GM18861 (cell line): ENCODE results near the gene DLGAP5.

Experiments used
- ATAC-seq: cut with Tn5 transposase; IDR thresholded peaks from one replicate; pipeline ENCODE4 v1.9.1; 2021; ENCODE audit not compliant: unreplicated experiment

Gene DLGAP5, protein sequence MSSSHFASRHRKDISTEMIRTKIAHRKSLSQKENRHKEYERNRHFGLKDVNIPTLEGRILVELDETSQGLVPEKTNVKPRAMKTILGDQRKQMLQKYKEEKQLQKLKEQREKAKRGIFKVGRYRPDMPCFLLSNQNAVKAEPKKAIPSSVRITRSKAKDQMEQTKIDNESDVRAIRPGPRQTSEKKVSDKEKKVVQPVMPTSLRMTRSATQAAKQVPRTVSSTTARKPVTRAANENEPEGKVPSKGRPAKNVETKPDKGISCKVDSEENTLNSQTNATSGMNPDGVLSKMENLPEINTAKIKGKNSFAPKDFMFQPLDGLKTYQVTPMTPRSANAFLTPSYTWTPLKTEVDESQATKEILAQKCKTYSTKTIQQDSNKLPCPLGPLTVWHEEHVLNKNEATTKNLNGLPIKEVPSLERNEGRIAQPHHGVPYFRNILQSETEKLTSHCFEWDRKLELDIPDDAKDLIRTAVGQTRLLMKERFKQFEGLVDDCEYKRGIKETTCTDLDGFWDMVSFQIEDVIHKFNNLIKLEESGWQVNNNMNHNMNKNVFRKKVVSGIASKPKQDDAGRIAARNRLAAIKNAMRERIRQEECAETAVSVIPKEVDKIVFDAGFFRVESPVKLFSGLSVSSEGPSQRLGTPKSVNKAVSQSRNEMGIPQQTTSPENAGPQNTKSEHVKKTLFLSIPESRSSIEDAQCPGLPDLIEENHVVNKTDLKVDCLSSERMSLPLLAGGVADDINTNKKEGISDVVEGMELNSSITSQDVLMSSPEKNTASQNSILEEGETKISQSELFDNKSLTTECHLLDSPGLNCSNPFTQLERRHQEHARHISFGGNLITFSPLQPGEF

GRCh38 chr14:55191203-55192053, at the start of gene DLGAP5:
DLGAP5 (minus strand) TSS chr14:55191585; CDS start chr14:55189179, 2,406 bp downstream.
- peak; percentile 91 for ATAC-seq

- ATAC-seq, result no peak
Measured at GRCh38 chr14:55240526-55241178, 49.3 kb upstream of the DLGAP5 start.

GRCh38 chr14:55239320-55239719, 47.9 kb upstream of the DLGAP5 start:
- no peak for ATAC-seq

DNA sequence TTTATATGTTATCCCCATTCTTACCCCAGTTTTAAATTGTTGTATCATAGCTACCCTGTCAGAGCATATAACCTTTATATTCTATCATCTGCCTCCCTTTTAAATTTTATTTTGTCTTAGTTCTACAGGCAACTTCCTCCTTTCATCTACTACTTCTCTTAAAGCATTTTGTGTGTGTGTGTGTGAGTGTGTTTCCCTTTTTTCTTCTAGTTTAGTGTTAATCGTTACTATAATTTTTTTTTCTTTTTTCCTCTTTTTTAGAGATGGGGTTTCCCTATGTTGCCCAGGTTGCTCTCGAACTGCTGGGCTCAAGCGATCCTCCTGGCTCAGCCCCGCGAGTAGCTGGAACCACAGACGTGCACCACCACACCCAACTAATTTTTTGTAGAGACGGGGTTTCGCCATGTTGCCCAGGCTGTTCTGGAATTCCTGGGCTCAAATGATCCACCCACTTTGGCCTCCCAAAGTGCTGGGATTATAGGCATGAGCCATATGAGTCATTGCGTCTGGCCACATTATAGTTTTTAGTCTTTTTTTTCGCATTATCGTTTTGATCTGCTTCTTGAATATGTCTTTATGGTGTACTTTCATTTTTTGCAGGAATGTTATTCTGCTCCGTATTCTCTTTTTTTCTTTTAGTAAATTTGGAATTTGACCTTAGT, 46.8 kb upstream of the DLGAP5 start:
- ATAC-seq, result no peak

- ATAC-seq, result no peak
Measured at GRCh38 chr14:55233591-55233990, 42.2 kb upstream of the DLGAP5 start.

DNA sequence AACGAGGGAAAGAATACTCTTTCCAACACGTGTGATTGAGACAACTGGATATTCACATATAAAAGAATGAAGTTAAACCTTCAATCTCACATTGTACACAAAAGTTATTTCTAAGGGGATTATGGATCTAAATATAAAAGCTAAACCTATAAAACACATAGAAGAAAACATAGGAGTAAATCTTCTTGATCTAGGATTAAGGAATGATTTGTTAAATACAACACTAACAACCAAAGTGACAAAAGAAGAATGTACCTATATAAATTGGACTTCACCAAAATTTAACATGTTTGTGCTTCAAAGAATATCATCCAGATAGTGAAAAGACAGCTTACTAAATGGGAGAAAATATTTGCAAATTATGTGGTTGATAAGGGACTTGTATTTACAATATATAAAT, 36.9 kb upstream of the DLGAP5 start:
- no peak for ATAC-seq

GRCh38 chr14:55223364-55223763, 32.0 kb upstream of the DLGAP5 start:
- ATAC-seq, result no peak

GRCh38 chr14:55221968-55222367, 30.6 kb upstream of the DLGAP5 start:
- ATAC-seq, result no peak

DNA sequence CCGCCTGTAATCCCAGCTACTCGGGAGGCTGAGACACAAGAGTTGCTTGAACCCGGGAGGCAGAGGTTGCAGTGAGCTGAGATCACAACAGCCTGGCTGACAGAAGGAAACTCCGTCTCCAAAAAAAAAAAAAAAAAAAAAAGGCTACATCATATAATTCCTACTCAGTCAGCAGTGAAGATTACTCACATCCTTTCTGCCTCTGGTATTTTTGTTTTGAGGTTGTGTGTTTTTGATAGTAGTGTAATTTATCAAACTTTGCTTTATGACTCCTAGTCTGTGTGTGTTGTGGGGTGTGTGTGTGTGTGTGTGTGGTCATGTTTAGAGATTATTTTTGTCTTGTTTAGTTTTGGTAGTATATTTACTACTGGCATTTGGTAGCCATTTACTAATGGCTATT, 29.8 kb upstream of the DLGAP5 start:
- ATAC-seq, result no peak

- ATAC-seq, result no peak
Measured at GRCh38 chr14:55220230-55220629, 28.8 kb upstream of the DLGAP5 start.

- ATAC-seq, result peak; percentile 12
Measured at GRCh38 chr14:55212634-55213033, 21.2 kb upstream of the DLGAP5 start.

DNA sequence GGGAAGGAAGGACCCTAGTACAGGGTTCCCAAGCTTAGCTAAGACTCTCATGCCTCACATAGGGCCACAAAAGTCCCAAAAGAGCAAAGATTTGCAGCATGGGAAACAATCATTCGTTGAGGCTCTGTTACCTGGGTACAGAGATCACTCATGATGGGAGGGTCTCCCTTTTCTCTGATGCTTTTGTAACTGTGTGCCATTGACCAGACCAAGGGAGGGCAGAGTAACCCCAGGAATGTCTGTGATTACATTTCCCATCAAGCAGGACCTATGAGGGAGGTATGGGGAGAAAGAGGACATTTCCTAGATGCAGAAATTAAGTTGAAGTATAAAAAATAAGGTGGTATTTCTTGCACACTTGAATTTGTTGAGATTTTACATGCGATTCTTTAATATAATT, 16.4 kb upstream of the DLGAP5 start:
- ATAC-seq, result no peak

- no peak for ATAC-seq
Measured at GRCh38 chr14:55206175-55206693, 14.8 kb upstream of the DLGAP5 start.

- ATAC-seq, result no peak
Measured at GRCh38 chr14:55201219-55202101, 10.1 kb upstream of the DLGAP5 start.

DNA sequence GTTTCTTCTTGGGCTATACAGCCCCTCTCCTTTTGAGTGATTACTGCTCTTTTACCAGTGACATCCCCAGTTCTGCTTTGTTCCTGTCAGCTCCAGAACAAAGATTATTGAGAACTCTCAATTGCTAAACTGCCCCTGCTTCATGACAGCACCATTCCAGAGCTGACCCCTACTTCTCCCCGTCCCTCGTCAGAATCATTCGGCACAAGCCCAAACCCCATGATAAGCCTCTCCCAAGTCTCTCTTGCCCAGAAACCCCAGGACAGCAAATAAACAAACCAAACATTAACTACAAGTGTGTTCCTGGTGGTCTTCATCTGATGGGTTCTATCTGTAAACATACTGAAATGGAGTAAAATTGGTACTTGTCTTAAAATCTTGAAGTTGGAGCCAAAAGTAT, 9.3 kb upstream of the DLGAP5 start:
- ATAC-seq, result no peak

DNA sequence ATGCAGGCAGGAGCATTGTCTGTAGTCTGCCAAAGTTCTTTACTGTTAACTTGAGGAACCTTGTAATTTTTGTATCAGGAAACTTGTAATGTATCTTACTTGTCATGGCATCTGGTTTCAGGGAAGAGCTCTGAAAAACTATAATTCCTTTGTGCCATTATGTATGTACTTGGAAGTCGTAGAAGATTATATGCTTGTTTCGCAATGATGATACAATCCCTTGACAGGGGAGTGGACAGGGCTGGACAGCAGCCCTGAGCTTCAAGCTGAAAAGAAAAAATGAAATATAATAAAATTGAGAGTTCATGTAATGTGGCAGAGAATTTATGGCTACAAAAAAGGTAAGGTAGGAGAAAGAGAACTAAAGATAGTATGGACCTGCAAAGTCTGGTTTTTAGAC, 7.4 kb upstream of the DLGAP5 start:
- ATAC-seq, result no peak

DNA sequence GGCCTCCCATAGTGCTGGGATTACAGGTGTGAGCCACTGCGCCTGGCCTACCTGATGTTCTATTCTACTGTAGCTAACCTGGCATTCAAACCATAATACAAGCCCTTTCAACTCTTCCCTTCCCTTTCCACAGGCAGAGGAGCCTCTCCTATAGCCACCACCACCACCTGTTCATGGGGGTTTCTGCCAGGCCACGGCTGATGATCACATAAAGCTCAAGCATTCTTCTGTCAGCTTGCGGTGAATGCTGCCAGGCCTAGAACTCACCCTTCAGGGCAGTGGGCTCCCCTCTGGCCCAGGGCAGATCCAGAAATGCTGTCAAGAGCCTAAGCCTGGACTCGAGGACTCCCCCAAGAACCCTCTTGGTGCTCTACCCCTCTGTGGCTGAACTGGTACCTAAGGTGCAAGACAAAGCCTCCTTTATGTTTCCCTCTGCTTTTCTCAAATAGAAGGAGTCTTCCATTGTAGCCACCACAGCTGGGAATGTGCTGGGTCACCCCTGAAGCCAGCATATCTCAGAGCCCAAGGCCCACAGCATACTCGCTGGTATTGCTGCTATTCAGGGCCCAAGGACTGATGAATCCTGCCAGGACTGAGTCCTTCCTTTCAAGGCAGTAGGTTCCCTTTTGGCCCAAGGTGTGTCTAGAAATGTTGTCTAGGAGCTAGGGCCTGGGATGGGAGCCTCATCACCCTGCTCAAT, 3.4 kb upstream of the DLGAP5 start:
- ATAC-seq, result no peak

GRCh38 chr14:55192054-55192621, 753 bp upstream of the DLGAP5 start:
- no peak for ATAC-seq
